Activated T-cell treated with anti-CD3 and anti-CD28 coated beads, Interleukin-2, amount 50 U/mL, for 4 hours (primary cell): ENCODE results near the gene FRMPD2. TPM values are rescaled to one million over a fixed set of nuclear protein-coding genes. Genes with fewer than 3 reads are reported as not detected.
"Not testable (repeated sequence)": the region's sequence is repeated elsewhere in the genome, so short reads cannot be mapped to it uniquely, and the experiment has no call there.

Source experiments
- ATAC-seq, 2 donors: fragments of 200-7000 bp; cut with Tn5 transposase; one replicate each; pipeline ENCODE4 v1.10.0; 2021
- DNase-seq: peaks from one replicate; pipeline ENCODE4 v3.0.0-alpha.2; 2020
- H3K27me3 Mint-ChIP-seq: one replicate; pipeline ENCODE4 v1.8.0; 2021; ENCODE audit warnings: low read depth, mixed read lengths
- H3K36me3 Mint-ChIP-seq: one replicate; pipeline ENCODE4 v1.8.0; 2022; ENCODE audit warnings: mixed read lengths; ENCODE audit not compliant: insufficient read depth
- H3K4me1 Mint-ChIP-seq: one replicate; pipeline ENCODE4 v1.8.0; 2021; ENCODE audit warnings: low read depth, mixed read lengths
- H3K4me3 Mint-ChIP-seq: one replicate; pipeline ENCODE4 v1.8.0; 2021; ENCODE audit warnings: mild to moderate bottlenecking, moderate library complexity, mixed read lengths
- H3K9me3 Mint-ChIP-seq: one replicate; pipeline ENCODE4 v1.8.0; 2021; ENCODE audit warnings: mixed read lengths
- total RNA-seq, 3 donors: library from RNA; stranded (reverse); gene quantifications; one replicate each; pipeline ENCODE4 v1.2.1, GENCODE V29; 2021

FRMPD2 gene
- total RNA-seq, 3 donors from 2014 or later = not detected

GRCh38 chr10:48251525-48252353, 22.8 kb downstream of the FRMPD2 start:
- no peak for DNase-seq
- H3K36me3 Mint-ChIP-seq = no peaks in the 10 kb centered on the region
- peaks cover 1% of the 10 kb centered on the region for H3K27me3 Mint-ChIP-seq
- no peaks in the 10 kb centered on the region for H3K4me1 Mint-ChIP-seq
- no peaks in the 10 kb centered on the region for H3K9me3 Mint-ChIP-seq
- H3K4me3 Mint-ChIP-seq = no peak overlapping the region
- no peak for ATAC-seq

- Mint-ChIP-seq H3K9me3 (no peaks in the 10 kb centered on the region), H3K36me3 (no peaks in the 10 kb centered on the region), H3K4me3 (no peak overlapping the region), H3K4me1 (no peaks in the 10 kb centered on the region), H3K27me3 (peaks cover 1% of the 10 kb centered on the region)
- DNase-seq (no peak), ATAC-seq (no peak)
Observed at GRCh38 chr10:48251152-48251524, 23.4 kb downstream of the FRMPD2 start.

- H3K4me3 Mint-ChIP-seq = no peak overlapping the region
- DNase-seq (no peak), ATAC-seq (no peak)
- no peaks in the 10 kb centered on the region for H3K27me3 Mint-ChIP-seq
- no peaks in the 10 kb centered on the region for H3K9me3 Mint-ChIP-seq
- no peaks in the 10 kb centered on the region for H3K36me3 Mint-ChIP-seq
- no peaks in the 10 kb centered on the region for H3K4me1 Mint-ChIP-seq
Observed at GRCh38 chr10:48249763-48250351, 24.6 kb downstream of the FRMPD2 start.

GRCh38 chr10:48249004-48249762, 25.3 kb downstream of the FRMPD2 start:
- ATAC-seq (peak in 1 of 2 donors; percentile 12), DNase-seq (no peak)
- Mint-ChIP-seq H3K36me3 (no peaks in the 10 kb centered on the region), H3K4me3 (no peak overlapping the region), H3K27me3 (no peaks in the 10 kb centered on the region), H3K9me3 (no peaks in the 10 kb centered on the region), H3K4me1 (no peaks in the 10 kb centered on the region)

GRCh38 chr10:48248462-48248861, 26.0 kb downstream of the FRMPD2 start:
- Mint-ChIP-seq H3K4me3 (no peak overlapping the region), H3K4me1 (no peaks in the 10 kb centered on the region), H3K36me3 (no peaks in the 10 kb centered on the region), H3K9me3 (no peaks in the 10 kb centered on the region), H3K27me3 (no peaks in the 10 kb centered on the region)
- ATAC-seq = no peak
- no peak for DNase-seq

- DNase-seq = no peak
- H3K36me3 Mint-ChIP-seq = no peaks in the 10 kb centered on the region
- H3K9me3 Mint-ChIP-seq = no peaks in the 10 kb centered on the region
- no peaks in the 10 kb centered on the region for H3K4me1 Mint-ChIP-seq
- no peak for ATAC-seq
- no peak overlapping the region for H3K4me3 Mint-ChIP-seq
- H3K27me3 Mint-ChIP-seq = no peaks in the 10 kb centered on the region
Observed at GRCh38 chr10:48247680-48248079, 26.8 kb downstream of the FRMPD2 start.

- no peak for ATAC-seq
- Mint-ChIP-seq H3K4me1 (no peaks in the 10 kb centered on the region), H3K9me3 (no peaks in the 10 kb centered on the region), H3K27me3 (no peaks in the 10 kb centered on the region), H3K36me3 (no peaks in the 10 kb centered on the region), H3K4me3 (no peak overlapping the region)
- DNase-seq = no peak
Observed at GRCh38 chr10:48246501-48246900, 28.0 kb downstream of the FRMPD2 start.

- H3K9me3 Mint-ChIP-seq = no peaks in the 10 kb centered on the region
- H3K27me3 Mint-ChIP-seq = no peaks in the 10 kb centered on the region
- no peak overlapping the region for H3K4me3 Mint-ChIP-seq
- no peaks in the 10 kb centered on the region for H3K36me3 Mint-ChIP-seq
- H3K4me1 Mint-ChIP-seq = no peaks in the 10 kb centered on the region
- no peak for DNase-seq
- no peak for ATAC-seq
Observed at GRCh38 chr10:48245977-48246376, 28.5 kb downstream of the FRMPD2 start.

GRCh38 chr10:48243921-48244320, 30.6 kb downstream of the FRMPD2 start:
- H3K4me1 Mint-ChIP-seq, H3K9me3 Mint-ChIP-seq, H3K36me3 Mint-ChIP-seq, H3K4me3 Mint-ChIP-seq, DNase-seq, H3K27me3 Mint-ChIP-seq, ATAC-seq: not testable (repeated sequence)

GRCh38 chr10:48243487-48243886, 31.0 kb downstream of the FRMPD2 start:
- Mint-ChIP-seq H3K4me3 (no peak overlapping the region), H3K4me1 (no peaks in the 10 kb centered on the region), H3K36me3 (no peaks in the 10 kb centered on the region), H3K9me3 (no peaks in the 10 kb centered on the region), H3K27me3 (no peaks in the 10 kb centered on the region)
- ATAC-seq (no peak), DNase-seq (no peak)

- Mint-ChIP-seq H3K9me3 (no peaks in the 10 kb centered on the region), H3K4me1 (no peaks in the 10 kb centered on the region), H3K36me3 (no peaks in the 10 kb centered on the region), H3K4me3 (no peak overlapping the region), H3K27me3 (no peaks in the 10 kb centered on the region)
- DNase-seq (no peak), ATAC-seq (no peak)
Observed at GRCh38 chr10:48242171-48242904, 32.2 kb downstream of the FRMPD2 start.

GRCh38 chr10:48241332-48241731, 33.2 kb downstream of the FRMPD2 start:
- H3K4me3 Mint-ChIP-seq = no peak overlapping the region
- H3K36me3 Mint-ChIP-seq = no peaks in the 10 kb centered on the region
- H3K27me3 Mint-ChIP-seq = no peaks in the 10 kb centered on the region
- DNase-seq = no peak
- H3K4me1 Mint-ChIP-seq = no peaks in the 10 kb centered on the region
- H3K9me3 Mint-ChIP-seq = no peaks in the 10 kb centered on the region
- no peak for ATAC-seq

- ATAC-seq (no peak), DNase-seq (no peak)
- Mint-ChIP-seq H3K9me3 (no peaks in the 10 kb centered on the region), H3K4me1 (no peaks in the 10 kb centered on the region), H3K36me3 (no peaks in the 10 kb centered on the region), H3K27me3 (no peaks in the 10 kb centered on the region), H3K4me3 (no peak overlapping the region)
Observed at GRCh38 chr10:48240196-48240595, 34.3 kb downstream of the FRMPD2 start.

- no peaks in the 10 kb centered on the region for H3K27me3 Mint-ChIP-seq
- no peaks in the 10 kb centered on the region for H3K9me3 Mint-ChIP-seq
- ATAC-seq = no peak
- DNase-seq = no peak
- H3K36me3 Mint-ChIP-seq = no peaks in the 10 kb centered on the region
- H3K4me1 Mint-ChIP-seq = no peaks in the 10 kb centered on the region
- H3K4me3 Mint-ChIP-seq = no peak overlapping the region
Observed at GRCh38 chr10:48239618-48240017, 34.9 kb downstream of the FRMPD2 start.
